HAP-1 (cell line): ENCODE measurements around the gene CDS2.

Experiments used
- DNase-seq, 2 experiments: peaks; one replicate each; pipeline ENCODE4 v3.0.0-alpha.2; 2016 to 2020; ENCODE audit warnings: low spot score in 2 of 2
- H3K27me3 ChIP-seq: fragments of 250-450 bp; sonication (Bioruptor Pico); 2 replicates; pipeline ENCODE4 v1.5.1; 2020; ENCODE audit warnings: low read depth, mild to moderate bottlenecking, moderate library complexity
- H3K36me3 ChIP-seq: fragments of 250-450 bp; sonication (Bioruptor Pico); replicated peaks from 2 replicates; pipeline ENCODE4 v1.5.1; 2020; ENCODE audit warnings: mild to moderate bottlenecking
- H3K4me1 ChIP-seq: fragments of 250-450 bp; sonication (Bioruptor Pico); 2 replicates; pipeline ENCODE4 v1.5.1; 2020; ENCODE audit warnings: mild to moderate bottlenecking
- H3K4me3 ChIP-seq: fragments of 250-450 bp; sonication (Bioruptor Pico); 2 replicates; pipeline ENCODE4 v1.5.1; 2020; ENCODE audit warnings: mild to moderate bottlenecking, moderate library complexity
- H3K9me3 ChIP-seq: fragments of 250-450 bp; sonication (Bioruptor Pico); 2 replicates; pipeline ENCODE4 v1.5.1; 2020; ENCODE audit warnings: mild to moderate bottlenecking, moderate library complexity
- in situ Hi-C: fragments of 300-500 bp; cut with MboI; formaldehyde crosslinking; loops from 3 replicates; pipeline ENCODE4 v1.14.3; 2020; ENCODE audit warnings: low sequenced_read_pairs, inconsistent platforms, mixed read lengths

The CDS2 gene

GRCh38 chr20:5127859-5128424 is 1.1 kb downstream of the CDS2 start:
- H3K9me3 ChIP-seq: no peaks in the 10 kb centered on the region
- in situ Hi-C loops: no loop called here
- peak overlapping the region; percentile 62 for H3K4me3 ChIP-seq
- H3K4me1 ChIP-seq: peaks cover 7% of the 10 kb centered on the region; the same call in 1 of the 2 replicates
- no peaks in the 10 kb centered on the region for H3K36me3 ChIP-seq
- DNase-seq: no peak
- no peaks in the 10 kb centered on the region for H3K27me3 ChIP-seq

DNA sequence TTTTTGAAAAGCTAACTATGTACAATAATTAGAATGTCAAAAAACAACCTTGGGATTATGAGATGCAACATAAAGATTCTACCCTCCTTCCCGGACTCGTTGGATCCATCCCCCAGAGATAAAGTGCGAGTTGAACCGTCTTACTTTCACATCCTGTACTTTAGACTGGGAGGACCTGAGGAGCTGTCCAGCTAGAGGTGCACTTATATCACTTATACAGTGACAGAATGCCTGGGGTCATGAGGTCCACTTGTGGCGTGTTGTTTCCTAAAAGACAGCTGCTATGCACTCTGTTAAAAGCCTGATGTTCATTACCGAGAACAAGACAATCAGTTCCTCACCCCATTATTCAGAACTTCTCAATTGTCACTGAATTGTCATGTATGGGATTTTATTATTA is 2.1 kb downstream of the CDS2 start:
- Histone ChIP-seq H3K36me3 (no peaks in the 10 kb centered on the region), H3K4me3 (no peak overlapping the region), H3K9me3 (no peaks in the 10 kb centered on the region), H3K27me3 (no peaks in the 10 kb centered on the region), H3K4me1 (peaks cover 7% of the 10 kb centered on the region; the same call in 1 of the 2 replicates)
- no peak for DNase-seq
- in situ Hi-C loops: no loop called here

DNA sequence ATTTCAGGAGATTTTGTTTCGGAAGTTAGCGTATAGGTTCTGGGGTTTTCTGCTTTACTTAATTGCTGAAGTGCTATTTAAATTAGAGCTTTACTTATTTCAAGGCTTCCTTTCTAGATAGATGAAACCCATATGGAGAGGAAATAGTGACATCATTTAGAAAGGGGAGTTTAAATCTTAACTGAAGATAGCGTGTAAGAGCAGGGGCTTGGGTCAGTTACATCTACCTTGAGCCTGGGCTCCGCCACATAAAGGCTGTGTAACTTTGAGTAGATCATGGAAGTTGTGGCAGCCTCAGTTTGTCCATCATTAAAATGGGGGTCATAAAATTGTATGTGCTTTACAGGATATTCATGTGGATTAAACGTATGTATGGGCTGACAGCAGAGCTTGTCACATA is 4.7 kb downstream of the CDS2 start:
- in situ Hi-C loops: no loop called here
- Histone ChIP-seq H3K27me3 (no peaks in the 10 kb centered on the region), H3K9me3 (no peaks in the 10 kb centered on the region), H3K4me1 (0 out of 2 replicates have a peak, but pooled peaks cover 3% of the 10 kb centered on the region), H3K36me3 (0 out of 2 replicates have a peak, but pooled peaks cover 3% of the 10 kb centered on the region), H3K4me3 (no peak overlapping the region)
- no peak for DNase-seq

GRCh38 chr20:5133998-5134397 is 7.2 kb downstream of the CDS2 start:
- Histone ChIP-seq H3K36me3 (0 out of 2 replicates have a peak, but pooled peaks cover 3% of the 10 kb centered on the region), H3K4me3 (no peak overlapping the region), H3K27me3 (no peaks in the 10 kb centered on the region), H3K4me1 (no peaks in the 10 kb centered on the region), H3K9me3 (no peaks in the 10 kb centered on the region)
- DNase-seq: no peak
- in situ Hi-C loops: no loop called here

DNA sequence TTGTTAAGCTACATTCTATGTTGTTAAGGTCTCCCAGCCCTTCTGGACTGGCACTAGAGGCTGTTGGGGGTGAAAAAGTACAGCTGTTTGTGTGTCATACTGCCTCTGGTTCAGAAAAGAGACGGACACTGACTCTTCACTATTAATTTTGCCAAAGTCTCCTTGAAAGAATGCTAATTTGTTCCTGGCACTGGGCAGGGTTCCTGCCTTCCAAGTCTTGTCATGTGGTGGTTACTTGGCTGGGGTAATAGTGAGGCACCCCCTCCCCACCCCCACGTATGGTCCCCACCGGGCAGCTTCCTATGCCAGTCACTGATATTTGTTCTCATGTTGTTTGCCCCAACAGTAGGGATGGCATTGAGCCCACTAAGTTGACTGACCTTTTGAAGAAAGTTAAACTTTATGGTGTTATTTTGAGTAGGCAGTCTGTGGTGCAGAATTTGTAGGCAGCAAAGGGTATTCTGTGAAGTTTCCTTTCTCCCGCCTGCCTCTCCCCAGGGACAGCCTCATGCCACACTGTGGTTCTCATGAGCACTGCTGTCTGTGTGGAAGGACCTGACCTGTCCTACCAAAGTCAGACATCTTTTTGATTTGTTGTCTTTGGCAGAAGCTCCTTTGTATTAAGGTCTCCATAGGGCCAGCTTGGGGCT is 8.7 kb downstream of the CDS2 start:
- Histone ChIP-seq H3K4me3 (no peak overlapping the region), H3K27me3 (no peaks in the 10 kb centered on the region), H3K36me3 (0 out of 2 replicates have a peak, but pooled peaks cover 3% of the 10 kb centered on the region), H3K9me3 (no peaks in the 10 kb centered on the region), H3K4me1 (no peaks in the 10 kb centered on the region)
- in situ Hi-C loops: no loop called here
- DNase-seq: no peak

DNA sequence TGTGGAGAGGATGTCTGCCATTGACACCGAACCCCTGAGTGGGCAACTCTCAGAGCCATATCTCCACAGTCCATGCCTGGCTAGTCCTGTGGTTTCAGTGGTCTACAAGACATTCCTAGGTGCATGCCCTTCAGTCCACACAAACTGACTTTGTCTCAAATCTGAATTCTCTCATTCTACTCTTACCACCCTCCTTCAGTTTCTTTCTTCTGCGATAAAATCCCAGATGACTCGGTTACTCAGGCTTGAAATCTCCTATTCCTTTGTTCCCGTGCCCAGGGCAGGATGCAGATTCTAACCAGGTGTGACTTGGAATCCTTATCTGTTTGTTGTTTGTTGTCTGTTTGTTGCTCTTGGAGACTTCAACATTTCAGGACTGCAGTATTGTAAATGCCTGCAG is 9.3 kb downstream of the CDS2 start:
- H3K4me1 ChIP-seq: no peaks in the 10 kb centered on the region
- no peaks in the 10 kb centered on the region for H3K9me3 ChIP-seq
- in situ Hi-C loops: no loop called here
- no peak for DNase-seq
- H3K27me3 ChIP-seq: no peaks in the 10 kb centered on the region
- 0 out of 2 replicates have a peak, but pooled peaks cover 3% of the 10 kb centered on the region for H3K36me3 ChIP-seq
- H3K4me3 ChIP-seq: no peak overlapping the region

- Histone ChIP-seq H3K4me3 (no peak overlapping the region), H3K36me3 (no peaks in the 10 kb centered on the region), H3K27me3 (no peaks in the 10 kb centered on the region), H3K9me3 (no peaks in the 10 kb centered on the region), H3K4me1 (no peaks in the 10 kb centered on the region)
- in situ Hi-C loops: no loop called here
- DNase-seq: no peak
Observed at GRCh38 chr20:5140195-5140594, 13.4 kb downstream of the CDS2 start.

DNA sequence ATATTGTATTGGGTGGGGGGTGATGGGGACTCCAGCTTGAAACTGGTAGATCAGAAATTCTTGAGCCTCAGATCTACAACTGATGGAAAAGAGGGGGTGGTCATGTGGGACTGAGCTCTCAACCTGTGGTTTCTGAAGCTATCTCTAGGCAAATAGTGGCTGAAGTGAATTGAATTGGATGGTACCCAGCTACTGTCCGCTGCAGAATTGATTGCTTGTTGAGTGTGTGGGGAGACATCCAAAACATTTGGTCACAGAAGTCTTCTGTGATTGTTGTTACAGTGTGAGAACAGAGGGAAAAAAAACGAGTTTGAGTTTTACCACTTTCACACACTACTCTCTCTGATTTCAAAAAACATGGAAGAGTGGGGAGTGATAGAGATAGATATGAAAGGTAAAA is 14.8 kb downstream of the CDS2 start:
- Histone ChIP-seq H3K9me3 (no peaks in the 10 kb centered on the region), H3K27me3 (no peaks in the 10 kb centered on the region), H3K36me3 (no peaks in the 10 kb centered on the region), H3K4me1 (no peaks in the 10 kb centered on the region), H3K4me3 (no peak overlapping the region)
- in situ Hi-C loops: no loop called here
- DNase-seq: no peak

GRCh38 chr20:5143851-5144250 is 17.0 kb downstream of the CDS2 start:
- in situ Hi-C loops: no loop called here
- DNase-seq: no peak
- H3K4me1 ChIP-seq: no peaks in the 10 kb centered on the region

DNA sequence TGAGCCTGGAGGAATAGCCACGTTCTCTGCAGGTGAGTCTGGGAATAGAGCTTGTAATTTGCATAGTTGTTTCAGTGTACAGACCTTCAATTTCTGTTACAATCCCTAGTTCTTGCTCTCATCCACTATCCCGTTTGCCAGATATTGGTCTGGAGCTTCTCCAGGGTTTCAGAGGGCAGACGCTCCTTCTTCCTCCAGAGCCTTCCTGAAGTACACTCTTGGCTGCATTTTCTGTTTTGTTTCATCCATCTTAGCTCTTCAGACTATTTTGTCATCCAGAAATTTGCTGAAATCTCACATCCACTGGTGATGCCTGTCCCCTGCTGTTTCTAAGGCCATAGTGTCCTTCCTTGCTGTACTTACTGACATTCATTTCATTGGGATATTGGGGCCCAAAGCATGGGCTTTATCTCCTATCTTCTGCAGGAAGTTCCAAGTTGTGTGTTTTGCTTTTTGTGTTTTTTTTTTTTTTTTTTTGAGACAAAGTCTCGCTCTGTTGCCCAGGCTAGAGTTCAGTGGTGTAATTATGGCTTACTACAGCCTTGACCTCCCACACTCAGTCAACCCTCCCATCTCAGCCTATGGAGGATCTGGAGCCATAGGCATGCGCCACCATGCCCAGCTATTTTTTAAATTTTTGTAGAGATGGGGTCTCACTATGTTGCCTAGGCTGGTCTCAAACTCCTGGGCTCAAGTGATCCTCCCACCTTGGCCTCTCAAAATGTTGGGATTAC is 18.7 kb downstream of the CDS2 start:
- no peaks in the 10 kb centered on the region for H3K36me3 ChIP-seq
- H3K4me1 ChIP-seq: no peaks in the 10 kb centered on the region
- H3K4me3 ChIP-seq: no peak overlapping the region
- no peak for DNase-seq
- no peaks in the 10 kb centered on the region for H3K27me3 ChIP-seq
- no peaks in the 10 kb centered on the region for H3K9me3 ChIP-seq
- in situ Hi-C loops: no loop called here

More at GRCh38 chr20:5143851-5144250, 17.0 kb downstream of the CDS2 start:
- Histone ChIP-seq H3K4me3 (no peak overlapping the region), H3K9me3 (no peaks in the 10 kb centered on the region), H3K27me3 (no peaks in the 10 kb centered on the region), H3K36me3 (no peaks in the 10 kb centered on the region)

- H3K27me3 ChIP-seq: no peaks in the 10 kb centered on the region
- H3K9me3 ChIP-seq: no peaks in the 10 kb centered on the region
- H3K4me1 ChIP-seq: no peaks in the 10 kb centered on the region
- DNase-seq: no peak
- no peak overlapping the region for H3K4me3 ChIP-seq
- H3K36me3 ChIP-seq: no peaks in the 10 kb centered on the region
- in situ Hi-C loops: no loop called here
Observed at GRCh38 chr20:5146099-5146668, 19.4 kb downstream of the CDS2 start.

GRCh38 chr20:5146871-5147592 is 20.2 kb downstream of the CDS2 start:
- no peaks in the 10 kb centered on the region for H3K4me1 ChIP-seq
- DNase-seq: no peak
- H3K9me3 ChIP-seq: no peaks in the 10 kb centered on the region
- no peaks in the 10 kb centered on the region for H3K27me3 ChIP-seq
- H3K4me3 ChIP-seq: no peak overlapping the region
- in situ Hi-C loops: no loop called here
- H3K36me3 ChIP-seq: no peaks in the 10 kb centered on the region

GRCh38 chr20:5148581-5148980 is 21.8 kb downstream of the CDS2 start:
- Histone ChIP-seq H3K27me3 (no peaks in the 10 kb centered on the region), H3K36me3 (peaks cover 3% of the 10 kb centered on the region; the same call in 1 of the 2 replicates), H3K9me3 (no peaks in the 10 kb centered on the region), H3K4me3 (no peak overlapping the region), H3K4me1 (no peaks in the 10 kb centered on the region)
- in situ Hi-C loops: no loop called here
- no peak for DNase-seq
